GM12801 (cell line): Measurements from ENCODE around the gene TOR1AIP2.

Source experiments
- TF ChIP-seq, protein P1 (sequence below): IDR thresholded peaks from one replicate; pipeline ENCODE4 v1.5.1; 2011; ENCODE audit warnings: control low read depth; ENCODE audit not compliant: insufficient read length; ENCODE audit errors: extremely low read depth

Gene TOR1AIP2

GRCh38 chr1:179798864-179799516 lies 78.6 kb downstream of the TOR1AIP2 start:
- TF ChIP-seq, protein P1, sequence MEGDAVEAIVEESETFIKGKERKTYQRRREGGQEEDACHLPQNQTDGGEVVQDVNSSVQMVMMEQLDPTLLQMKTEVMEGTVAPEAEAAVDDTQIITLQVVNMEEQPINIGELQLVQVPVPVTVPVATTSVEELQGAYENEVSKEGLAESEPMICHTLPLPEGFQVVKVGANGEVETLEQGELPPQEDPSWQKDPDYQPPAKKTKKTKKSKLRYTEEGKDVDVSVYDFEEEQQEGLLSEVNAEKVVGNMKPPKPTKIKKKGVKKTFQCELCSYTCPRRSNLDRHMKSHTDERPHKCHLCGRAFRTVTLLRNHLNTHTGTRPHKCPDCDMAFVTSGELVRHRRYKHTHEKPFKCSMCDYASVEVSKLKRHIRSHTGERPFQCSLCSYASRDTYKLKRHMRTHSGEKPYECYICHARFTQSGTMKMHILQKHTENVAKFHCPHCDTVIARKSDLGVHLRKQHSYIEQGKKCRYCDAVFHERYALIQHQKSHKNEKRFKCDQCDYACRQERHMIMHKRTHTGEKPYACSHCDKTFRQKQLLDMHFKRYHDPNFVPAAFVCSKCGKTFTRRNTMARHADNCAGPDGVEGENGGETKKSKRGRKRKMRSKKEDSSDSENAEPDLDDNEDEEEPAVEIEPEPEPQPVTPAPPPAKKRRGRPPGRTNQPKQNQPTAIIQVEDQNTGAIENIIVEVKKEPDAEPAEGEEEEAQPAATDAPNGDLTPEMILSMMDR: no peak

GRCh38 chr1:179798213-179798863 lies 79.3 kb downstream of the TOR1AIP2 start:
- TF ChIP-seq, protein P1: no peak

GRCh38 chr1:179794669-179795068 lies 82.9 kb downstream of the TOR1AIP2 start:
- TF ChIP-seq, protein P1: no peak

DNA sequence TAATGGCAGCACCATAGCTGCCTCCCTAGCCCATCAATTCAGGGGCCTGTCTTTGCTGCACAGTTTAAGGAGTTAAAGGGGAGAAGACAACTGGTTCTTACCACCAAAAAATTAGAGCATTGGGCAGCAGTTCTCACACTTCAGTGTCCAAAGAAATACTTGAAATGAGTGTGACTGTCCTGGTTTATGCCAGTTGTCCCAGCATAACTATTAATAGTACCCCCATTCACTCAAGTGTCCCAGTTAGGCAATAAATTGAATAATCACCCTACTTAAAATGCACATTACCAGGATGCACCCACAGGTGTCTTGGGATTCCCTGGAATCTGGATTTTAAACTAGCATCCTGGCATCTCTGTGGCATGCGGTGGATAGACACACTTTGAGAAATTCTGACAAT lies 83.5 kb downstream of the TOR1AIP2 start:
- TF ChIP-seq, protein P1: no peak

DNA sequence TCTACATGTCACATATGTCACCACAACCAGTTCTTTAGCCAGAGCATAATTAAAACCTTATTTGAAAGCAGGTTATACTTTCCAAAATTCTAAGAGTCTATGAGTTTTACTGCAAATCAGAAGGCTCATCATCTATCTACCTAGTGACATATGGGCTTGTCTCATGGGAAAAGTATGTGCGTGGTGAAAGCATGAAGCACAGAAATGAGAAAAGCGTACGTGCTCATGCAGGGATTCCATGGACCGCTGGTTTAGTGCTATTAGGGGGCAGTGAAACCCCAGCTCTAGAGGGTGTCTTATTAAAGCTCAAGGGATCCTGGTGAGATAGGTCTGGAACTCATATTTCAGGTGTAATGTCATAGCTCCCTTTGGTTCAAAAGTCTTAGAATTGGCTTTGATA lies 84.3 kb downstream of the TOR1AIP2 start:
- TF ChIP-seq, protein P1: no peak
